ENCODE measurements around the gene SPATS2. TPM values are rescaled to one million over a fixed set of nuclear protein-coding genes. Genes with fewer than 3 reads are reported as not detected.

Gene SPATS2
- total and polyA plus RNA-seq, 7 experiments from 2014 or later = 3.0 to 9.8 (median 7.8) TPM

DNA sequence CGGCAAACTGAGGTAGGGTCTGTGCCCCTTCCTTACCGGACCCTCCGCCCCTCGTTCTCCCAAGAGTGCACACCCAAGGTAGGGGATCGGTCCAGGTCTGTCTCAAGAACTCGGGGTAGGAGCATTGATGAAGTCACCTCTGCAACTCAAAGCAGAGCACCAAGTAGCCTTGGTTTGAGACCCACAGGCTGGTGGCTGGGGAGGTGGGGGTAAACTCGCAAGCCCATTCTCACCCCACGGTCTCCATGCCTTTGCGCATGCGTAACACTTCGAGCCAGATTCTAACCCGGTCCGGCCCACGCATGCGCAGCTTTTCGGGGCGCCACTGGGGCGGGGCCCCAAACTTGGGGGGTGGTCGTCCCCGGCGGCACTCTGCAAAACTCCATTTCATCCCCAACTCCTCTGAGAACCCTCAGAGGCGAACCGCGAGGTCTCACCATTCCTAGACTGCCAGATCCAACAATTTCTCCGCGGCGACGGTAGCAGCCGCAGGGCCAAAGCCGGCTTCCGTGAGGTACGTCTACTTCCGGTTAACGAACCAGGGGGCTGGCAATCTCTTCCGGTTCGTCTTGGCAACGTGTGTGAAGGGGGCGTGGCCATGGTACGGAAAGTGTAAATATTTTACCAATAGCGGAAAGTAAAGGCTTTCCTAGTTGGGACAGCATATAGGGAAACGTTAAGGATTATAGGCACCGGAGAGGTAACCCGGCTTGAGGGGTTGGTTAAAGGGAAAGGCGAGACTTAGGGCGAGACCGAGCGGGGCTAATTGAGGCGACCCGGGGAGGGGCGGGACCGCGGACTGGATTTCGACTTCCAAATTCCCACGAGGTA is 200.6 kb downstream of the SPATS2 start, which contains the start of gene MCRS1:
MCRS1 (minus strand) TSS at position 532 of the 831 bp plus-strand sequence. CDS start 1,411 bp downstream, outside the sequence.
- ChIA-PET POLR2A (interaction anchor here (0.7 to 1.7 kb wide), 8 partner anchors 13 to 1671 kb away, joined by 3 to 7 read pairs (median 4); partner anchors contain the start of genes DAZAP2, SPATS2 and TMBIM6), CTCF (interaction anchor here (0.6 kb wide), 1 partner anchor 12 kb away, joined by 3 read pairs; no protein-coding TSS in a partner anchor)
- peaks cover 45 to 76% (median 61%) of the 10 kb centered on the region in 7 donors for H3K4me1 Mint-ChIP-seq
- DNase-seq (peak; percentile 89 to 94 (median 91)), ATAC-seq (peak; percentile 92)
- no peaks in the 10 kb centered on the region for H3K9me3 Mint-ChIP-seq
- H3K27ac ChIP-seq (ENCODE audit: low read depth, low read length) = peak within 1 kb of the TSS; percentile 91
- H3K27me3 ChIP-seq (ENCODE audit: control insufficient read depth in 2 of 2, insufficient read depth in 2 of 2, low read length in 2 of 2) = no peaks in the 10 kb centered on the region
- intact Hi-C loops (cut with micrococcal nuclease) = loop anchor here (1.0 to 5.0 kb wide), 19 partner anchors 15 to 544 kb away; partner anchors contain the start of genes FMNL3 (in 2 of the 2), PRPF40B (in 2 of the 2), TMBIM6 (in 2 of the 2) and TUBA1C (in 2 of the 2)
- peaks cover under 1 to 32% (median 18%) of the 10 kb centered on the region in 3 experiments for H3K36me3 ChIP-seq (ENCODE audit: control insufficient read depth in 2 of 3, insufficient read depth in 3 of 3, low read length in 3 of 3)
- H3K4me3 Mint-ChIP-seq = peak within 1 kb of the TSS; percentile 94 to 100 (median 99)
- H3K36me3 Mint-ChIP-seq = peaks cover under 1 to 18% (median 4%) of the 10 kb centered on the region in 5 donors
- H3K27ac Mint-ChIP-seq = peak within 1 kb of the TSS; percentile 98 to 100 (median 99)
- peaks cover 0 to 3% (median 0%) of the 10 kb centered on the region in 5 donors for H3K27me3 Mint-ChIP-seq
- no peaks in the 10 kb centered on the region for H3K9me3 ChIP-seq (ENCODE audit: control insufficient read depth in 2 of 3, low read length in 3 of 3)
- peak within 1 kb of the TSS; percentile 81 for H3K4me3 ChIP-seq (ENCODE audit: low read length)
- H3K4me1 ChIP-seq (ENCODE audit: control insufficient read depth in 2 of 2, insufficient read depth in 2 of 2, low read length in 2 of 2) = peaks cover 33 to 42% of the 10 kb centered on the region in 2 donors

DNA sequence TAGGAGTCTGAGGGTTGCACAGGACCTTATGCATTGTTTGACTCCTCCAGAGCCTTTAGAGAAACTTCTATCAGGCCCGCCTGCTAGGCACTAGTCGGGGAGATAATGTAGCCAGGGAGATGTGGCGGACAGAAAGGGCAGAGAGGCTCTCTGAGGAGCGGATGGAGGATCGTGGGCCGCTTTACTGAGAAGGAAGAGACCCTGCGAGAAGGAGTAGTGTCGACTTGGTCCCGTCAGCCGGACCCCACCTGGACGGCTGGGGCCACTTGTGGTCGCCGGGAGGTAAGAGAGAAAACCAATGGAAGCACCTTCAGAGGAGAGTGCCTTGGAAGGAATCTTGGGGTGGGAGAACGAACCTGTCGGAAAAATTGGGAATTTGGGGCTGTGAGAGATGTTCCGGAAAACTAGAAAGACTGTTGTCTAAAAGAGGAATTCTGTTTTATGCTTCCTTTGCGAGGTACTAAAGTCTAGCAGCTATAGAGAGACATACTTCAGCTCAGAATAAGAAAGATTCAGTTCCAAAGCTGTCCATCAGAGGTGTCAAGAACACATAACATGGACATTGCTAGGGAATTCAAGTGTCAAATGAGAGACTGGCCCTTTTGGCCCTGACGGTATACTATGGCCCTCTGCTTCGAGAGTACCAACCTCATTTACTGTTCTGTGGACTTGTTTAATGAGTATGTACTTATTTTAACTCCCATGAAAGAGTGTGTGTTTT is 201.3 kb downstream of the SPATS2 start:
- H3K9me3 Mint-ChIP-seq = no peaks in the 10 kb centered on the region
- H3K27ac ChIP-seq (ENCODE audit: low read depth, low read length) = peak overlapping the region; percentile 91
- H3K4me1 ChIP-seq (ENCODE audit: control insufficient read depth in 2 of 2, insufficient read depth in 2 of 2, low read length in 2 of 2) = peaks cover 33 to 42% of the 10 kb centered on the region in 2 donors
- peaks cover 45 to 76% (median 61%) of the 10 kb centered on the region in 7 donors for H3K4me1 Mint-ChIP-seq
- peaks cover 0 to 24% (median 11%) of the 10 kb centered on the region in 3 experiments for H3K36me3 ChIP-seq (ENCODE audit: control insufficient read depth in 2 of 3, insufficient read depth in 3 of 3, low read length in 3 of 3)
- peak overlapping the region; percentile 94 to 100 (median 99) for H3K4me3 Mint-ChIP-seq
- ChIA-PET POLR2A (interaction anchor here (1.0 kb wide), 2 partner anchors 11 to 20 kb away, joined by 3 to 6 read pairs; no protein-coding TSS in a partner anchor), CTCF (interaction anchor here (0.6 kb wide), 1 partner anchor 12 kb away, joined by 3 read pairs; no protein-coding TSS in a partner anchor)
- H3K36me3 Mint-ChIP-seq = peaks cover 0 to 19% (median 6%) of the 10 kb centered on the region in 5 donors
- intact Hi-C loops (cut with micrococcal nuclease) = loop anchor here (1.0 to 5.0 kb wide), 19 partner anchors 15 to 544 kb away; partner anchors contain the start of genes FMNL3 (in 2 of the 2), PRPF40B (in 2 of the 2), TMBIM6 (in 2 of the 2) and TUBA1C (in 2 of the 2)
- H3K27ac Mint-ChIP-seq = peak overlapping the region; percentile 98 to 100 (median 99)
- DNase-seq (no peak), ATAC-seq (peak; percentile 6)
- H3K9me3 ChIP-seq (ENCODE audit: control insufficient read depth in 2 of 3, low read length in 3 of 3) = no peaks in the 10 kb centered on the region
- H3K27me3 Mint-ChIP-seq = peaks cover 0 to 3% (median 0%) of the 10 kb centered on the region in 5 donors
- H3K27me3 ChIP-seq (ENCODE audit: control insufficient read depth in 2 of 2, insufficient read depth in 2 of 2, low read length in 2 of 2) = no peaks in the 10 kb centered on the region
- H3K4me3 ChIP-seq (ENCODE audit: low read length) = peak overlapping the region; percentile 81

Other genes starting within 250 kb of the SPATS2 start
- 1,000 to 10,000 TPM in 1 of 5 experiments, 100 to 1,000 TPM in 4; 124 to 1,463 (median 279) TPM for gene TUBA1B, start 236.1 kb upstream of the SPATS2 start, total RNA-seq
- gene TUBA1B, start 236.1 kb upstream of the SPATS2 start, polyA plus RNA-seq = 100 to 1,000 TPM; 473 to 648 TPM
- gene TUBA1A, start 178.4 kb upstream of the SPATS2 start, total RNA-seq = 100 to 1,000 TPM in 2 of 5 experiments, 10 to 100 TPM in 3; 61.8 to 492 (median 98.8) TPM
- gene TUBA1A, start 178.4 kb upstream of the SPATS2 start, polyA plus RNA-seq = 100 to 1,000 TPM; 176 to 178 TPM
- 100 to 1,000 TPM in 1 of 5 experiments, 10 to 100 TPM in 4; 17.9 to 195 (median 24.1) TPM for gene TUBA1C, start 102.4 kb upstream of the SPATS2 start, total RNA-seq
- gene TUBA1C, start 102.4 kb upstream of the SPATS2 start, polyA plus RNA-seq = 10 to 100 TPM; 21.5 to 23.1 TPM
- not detected for gene PRPH, start 72.3 kb upstream of the SPATS2 start, total RNA-seq
- gene PRPH, start 72.3 kb upstream of the SPATS2 start, polyA plus RNA-seq = not detected
- 10 to 100 TPM in 1 of 5 experiments, 1 to 10 TPM in 2, under 1 TPM in 1, not detected in 1; 0.83 to 58.2 (median 1.3) TPM for gene TROAP, start 44.2 kb upstream of the SPATS2 start, total RNA-seq
- under 1 TPM in 1 of 2 donors, not detected in 1; 0.21 TPM for gene TROAP, start 44.2 kb upstream of the SPATS2 start, polyA plus RNA-seq
- gene C1QL4, start 30.3 kb upstream of the SPATS2 start, total RNA-seq = not detected
- gene C1QL4, start 30.3 kb upstream of the SPATS2 start, polyA plus RNA-seq = not detected
- gene DNAJC22, start 20.6 kb upstream of the SPATS2 start, total RNA-seq = not detected
- gene DNAJC22, start 20.6 kb upstream of the SPATS2 start, polyA plus RNA-seq = not detected
- gene KCNH3, start 171.6 kb downstream of the SPATS2 start, total RNA-seq = 1 to 10 TPM in 4 of 5 experiments, under 1 TPM in 1; 0.99 to 5.3 (median 3.8) TPM
- 1 to 10 TPM; 1.9 to 3.8 TPM for gene KCNH3, start 171.6 kb downstream of the SPATS2 start, polyA plus RNA-seq
- gene MCRS1, start 200.7 kb downstream of the SPATS2 start, total RNA-seq = 10 to 100 TPM; 70.0 to 85.2 (median 71.4) TPM
- 10 to 100 TPM; 55.5 to 61.6 TPM for gene MCRS1, start 200.7 kb downstream of the SPATS2 start, polyA plus RNA-seq
- 1 to 10 TPM in 1 of 5 experiments, under 1 TPM in 4; 0.24 to 1.1 (median 0.51) TPM for gene FAM186B, start 238.2 kb downstream of the SPATS2 start, total RNA-seq
- gene FAM186B, start 238.2 kb downstream of the SPATS2 start, polyA plus RNA-seq = under 1 TPM; 0.13 to 0.26 TPM